Liver (tissue), 3 donors: Measurements from ENCODE around the gene EVC.

ENCODE experiments used
- CTCF ChIP-seq: fragments of 150-350 bp; IDR thresholded peaks from 2 replicates; pipeline ENCODE4 v1.5.1; 2017; ENCODE audit warnings: improper control_type of control experiment, low read depth, low read length; ENCODE audit not compliant: missing input control
- REST ChIP-seq: IDR thresholded peaks from 2 replicates; pipeline ENCODE4 v1.6.1; 2016; ENCODE audit warnings: antibody characterized with exemption, mild to moderate bottlenecking
- TAF1 ChIP-seq: conservative IDR thresholded peaks from 2 replicates; pipeline ENCODE4 v1.6.1; 2016; ENCODE audit warnings: antibody characterized with exemption, mild to moderate bottlenecking
- donor health status: healthy.
- donor health status: healthy.

DNA sequence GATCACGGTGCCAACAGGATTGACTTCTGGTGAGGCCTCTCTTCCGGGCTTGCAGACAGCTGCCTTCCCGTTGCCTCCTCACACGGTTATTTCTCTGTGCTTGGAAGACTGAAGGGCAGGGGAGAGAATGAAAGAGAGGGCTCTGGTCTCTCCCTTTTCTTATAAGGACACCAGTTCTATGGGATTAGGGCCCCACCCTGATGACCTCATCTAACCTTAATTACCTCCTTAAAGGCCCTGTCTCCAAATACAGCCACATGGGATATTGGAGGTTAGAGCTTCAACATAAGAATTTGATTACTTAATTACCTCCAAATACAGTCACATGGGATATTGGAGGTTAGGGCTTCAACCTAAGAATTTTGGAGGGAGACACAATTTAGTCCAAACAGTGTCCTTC is 46.5 kb downstream of the EVC start:
- TF ChIP-seq TAF1: no peak
- no peak for TF ChIP-seq CTCF
- no peak for TF ChIP-seq REST
